GM21367 (cell line): ENCODE measurements around the gene CTBP2.

ENCODE experiments used
- ATAC-seq: cut with Tn5 transposase; IDR thresholded peaks from one replicate; pipeline ENCODE4 v1.9.1; 2021; ENCODE audit not compliant: unreplicated experiment

The CTBP2 gene

DNA sequence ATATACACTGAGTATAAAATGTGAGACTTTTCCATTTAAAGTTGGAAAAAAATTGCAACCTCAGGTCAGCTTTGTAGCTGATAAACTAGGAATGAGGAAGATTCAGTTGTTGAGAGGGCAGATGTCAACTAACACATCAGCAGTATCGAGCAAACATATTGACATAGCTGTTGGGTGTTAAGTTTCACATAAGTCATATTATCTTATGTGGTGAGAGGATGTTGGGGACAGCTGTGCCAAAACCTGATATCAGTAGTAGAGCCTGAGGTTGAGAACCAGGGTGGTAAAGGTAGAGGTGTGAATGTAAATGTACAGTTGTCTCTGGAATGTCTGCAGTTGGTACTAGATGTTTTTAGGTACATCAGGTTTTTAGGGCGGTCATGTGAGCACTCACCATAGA lies 213.4 kb downstream of the CTBP2 start:
- no peak for ATAC-seq

DNA sequence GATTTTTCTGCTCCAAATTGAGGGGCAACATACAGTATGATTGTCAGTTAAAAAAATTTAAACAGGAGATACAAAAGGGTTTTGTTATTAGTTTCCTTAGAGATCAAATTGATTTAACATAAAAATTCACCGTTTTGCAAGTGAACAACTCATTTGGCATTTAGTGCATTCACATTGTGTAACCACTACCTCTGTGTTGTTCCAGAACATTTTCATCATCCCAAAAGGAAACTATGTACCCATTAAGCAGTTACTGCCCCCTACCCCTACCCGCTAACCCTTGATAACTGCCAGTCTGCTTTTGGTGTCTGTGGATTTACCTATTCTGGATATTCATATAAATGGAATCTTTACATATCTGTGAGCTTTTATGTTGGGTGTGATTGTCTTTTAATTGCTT lies 215.4 kb downstream of the CTBP2 start:
- no peak for ATAC-seq

DNA sequence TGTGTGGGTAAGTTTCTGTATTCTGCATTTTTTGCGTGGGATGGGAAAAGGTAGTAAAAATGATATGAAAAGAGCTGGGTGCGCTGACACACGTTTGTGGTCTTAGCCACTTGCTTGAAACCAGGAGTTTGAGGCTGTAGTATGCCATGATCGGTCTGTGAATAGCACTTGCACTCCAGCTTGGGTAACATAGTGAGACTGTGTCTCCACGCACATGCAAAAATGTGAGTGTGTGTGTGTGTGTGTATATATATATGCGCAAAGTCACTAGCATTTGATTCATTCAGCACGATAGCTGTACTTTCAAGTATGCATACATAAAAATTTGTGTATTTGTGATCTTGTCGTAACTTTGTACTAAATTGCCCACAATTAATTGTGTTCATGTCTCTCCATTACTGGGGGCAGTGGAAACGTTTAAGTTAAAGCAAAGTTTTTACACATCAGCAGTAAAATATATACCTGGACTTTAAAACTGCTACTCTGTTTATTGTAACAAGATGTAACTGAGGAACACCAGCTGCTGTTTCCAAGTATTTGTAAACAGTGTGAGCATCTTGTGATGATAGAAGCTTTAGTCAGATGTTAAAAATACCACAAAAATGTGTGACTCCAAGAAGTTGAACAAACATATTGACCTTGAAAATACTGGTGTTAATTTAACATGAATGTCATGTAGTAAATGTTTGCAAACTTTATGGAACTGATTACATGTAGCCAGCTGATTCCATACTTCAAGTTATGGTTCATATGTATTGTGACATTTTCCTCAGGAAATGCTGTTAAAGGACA lies 216.9 kb downstream of the CTBP2 start:
- no peak for ATAC-seq

DNA sequence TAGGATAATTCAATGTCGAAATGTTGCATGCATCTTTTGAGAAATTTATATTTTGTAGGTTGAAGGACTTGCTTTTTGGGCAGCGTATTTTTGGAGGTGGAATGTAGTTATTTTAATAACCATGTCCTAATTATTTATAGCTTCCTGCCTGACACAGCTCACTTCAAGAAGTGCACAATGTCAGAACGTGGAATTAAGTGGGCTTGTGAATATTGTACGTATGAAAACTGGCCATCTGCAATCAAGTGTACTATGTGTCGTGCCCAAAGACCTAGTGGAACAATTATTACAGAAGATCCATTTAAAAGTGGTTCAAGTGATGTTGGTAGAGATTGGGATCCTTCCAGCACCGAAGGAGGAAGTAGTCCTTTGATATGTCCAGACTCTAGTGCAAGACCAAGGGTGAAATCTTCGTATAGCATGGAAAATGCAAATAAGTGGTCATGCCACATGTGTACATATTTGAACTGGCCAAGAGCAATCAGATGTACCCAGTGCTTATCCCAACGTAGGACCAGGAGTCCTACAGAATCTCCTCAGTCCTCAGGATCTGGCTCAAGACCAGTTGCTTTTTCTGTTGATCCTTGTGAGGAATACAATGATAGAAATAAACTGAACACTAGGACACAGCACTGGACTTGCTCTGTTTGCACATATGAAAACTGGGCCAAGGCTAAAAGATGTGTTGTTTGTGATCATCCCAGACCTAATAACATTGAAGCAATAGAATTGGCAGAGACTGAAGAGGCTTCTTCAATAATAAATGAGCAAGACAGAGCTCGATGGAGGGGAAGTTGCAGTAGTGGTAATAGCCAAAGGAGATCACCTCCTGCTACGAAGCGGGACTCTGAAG lies 217.8 kb downstream of the CTBP2 start:
- ATAC-seq, result no peak

DNA sequence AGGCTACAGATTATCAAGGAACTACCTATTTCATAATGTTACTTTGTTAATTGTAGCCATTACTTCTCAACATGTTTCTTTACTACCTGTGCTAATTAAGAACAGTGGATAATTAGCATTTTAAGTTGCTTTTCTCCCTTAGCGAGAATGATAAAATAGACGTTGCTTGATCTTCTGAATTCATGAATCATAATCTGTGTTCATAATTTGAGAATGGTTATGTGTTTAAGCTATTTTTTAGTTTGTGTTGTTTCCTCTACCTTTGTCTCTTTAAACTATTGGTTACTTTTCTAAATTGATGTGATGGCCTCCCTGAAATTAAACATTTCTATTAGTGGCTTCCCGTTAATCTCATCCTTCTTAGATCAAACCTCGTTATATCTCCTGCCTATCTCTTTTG lies 218.5 kb downstream of the CTBP2 start, which contains the start of gene ZRANB1:
ZRANB1 (plus strand) TSS at position 301 of the 400 bp plus-strand sequence. CDS start 371 bp downstream, outside the sequence.
- no peak for ATAC-seq

DNA sequence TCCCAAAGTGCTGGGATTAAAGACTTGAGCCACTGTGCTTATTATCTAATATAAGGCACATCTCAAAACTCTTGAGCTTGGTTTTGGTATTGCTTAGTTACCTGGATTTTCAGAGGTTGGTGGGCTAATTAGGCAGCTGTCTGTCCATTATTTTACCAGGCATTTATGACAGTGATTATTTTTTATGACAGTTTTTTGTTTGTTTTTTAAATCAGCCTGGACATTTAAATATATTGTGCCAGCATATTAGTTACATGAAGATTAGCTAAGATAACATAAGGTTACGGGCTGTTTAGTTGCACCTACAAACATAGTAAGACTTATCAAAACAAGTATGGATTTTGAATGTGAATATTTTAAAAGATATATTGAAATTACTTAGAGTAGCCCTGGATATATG lies 221.1 kb downstream of the CTBP2 start:
- no peak for ATAC-seq

DNA sequence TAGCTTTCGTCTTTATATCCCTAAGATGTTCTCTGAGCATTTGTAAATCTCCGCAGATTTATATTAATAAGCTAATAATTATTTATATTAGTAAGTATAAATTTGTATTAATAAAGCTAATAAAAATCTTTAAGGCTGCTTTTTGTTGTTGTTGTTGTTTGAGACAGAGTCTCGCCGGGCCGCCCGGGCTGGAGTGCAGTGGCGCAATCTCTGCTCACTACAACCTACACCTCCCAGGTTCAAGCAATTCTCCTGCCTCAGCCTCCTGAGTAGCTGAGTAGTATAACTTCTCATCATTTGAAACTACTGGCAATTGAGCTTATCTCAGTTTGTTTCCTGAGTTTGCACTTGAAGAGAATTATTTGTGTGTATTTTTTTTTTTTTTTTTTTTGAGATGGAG lies 223.6 kb downstream of the CTBP2 start:
- no peak for ATAC-seq

DNA sequence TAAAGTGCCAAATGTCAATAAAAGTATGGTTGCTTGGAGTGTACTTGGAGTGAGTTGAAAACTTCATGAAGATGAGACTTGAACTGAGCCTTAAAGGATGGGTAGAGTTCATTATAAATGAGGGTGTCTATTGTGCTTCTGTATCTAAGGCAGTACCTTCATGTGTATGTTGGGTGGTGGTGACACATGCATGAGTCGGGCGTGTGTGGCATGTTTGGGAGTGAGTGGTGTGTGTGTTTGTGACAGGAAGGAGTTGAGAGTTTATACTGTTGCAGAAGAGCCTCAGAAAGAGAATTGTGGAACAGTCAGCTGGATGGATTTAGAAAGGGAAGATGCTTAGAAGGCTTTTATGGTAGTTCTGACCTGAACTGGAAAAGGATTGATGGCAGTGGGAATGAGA lies 224.4 kb downstream of the CTBP2 start:
- no peak for ATAC-seq
